HFFc6 (cell line): Measurements from ENCODE around the gene EGFR. TPM values are rescaled to one million over a fixed set of nuclear protein-coding genes. Genes with fewer than 3 reads are reported as not detected.

Experiments
- DNase-seq: peaks from one replicate; pipeline ENCODE4 v3.0.0-alpha.2; 2018
- H3K27ac Mint-ChIP-seq: 2 replicates; pipeline ENCODE4 v1.8.0; 2020; ENCODE audit warnings: mild to moderate bottlenecking, mixed read lengths
- H3K27me3 Mint-ChIP-seq: 2 replicates; pipeline ENCODE4 v1.8.0; 2021; ENCODE audit warnings: mild to moderate bottlenecking, moderate library complexity, mixed read lengths; ENCODE audit not compliant: insufficient read depth
- H3K36me3 Mint-ChIP-seq: 2 replicates; pipeline ENCODE4 v1.8.0; 2021; ENCODE audit warnings: low read depth, mixed read lengths
- H3K4me1 Mint-ChIP-seq: 2 replicates; pipeline ENCODE4 v1.8.0; 2020; ENCODE audit warnings: low read depth, mixed read lengths
- H3K4me3 Mint-ChIP-seq: 2 replicates; pipeline ENCODE4 v1.8.0; 2020; ENCODE audit warnings: mild to moderate bottlenecking, moderate library complexity, mixed read lengths
- H3K9me3 Mint-ChIP-seq: 2 replicates; pipeline ENCODE4 v1.8.0; 2020; ENCODE audit warnings: mild to moderate bottlenecking, mixed read lengths
- total RNA-seq, 6 experiments: library from RNA; stranded (reverse); fragmentation: NEBNext Ultra II Directional; extraction: Animal tissue kit (Norgen Biotek cat#: 25700); gene quantifications; 2 replicates in 1 of 6; 3 replicates in 5 of 6; pipeline ENCODE4 v1.2.3, GENCODE V29; 2021
- TF ChIP-seq, protein P1 (sequence below): fragments of 200-600 bp; sonication (generic); IDR thresholded peaks from 2 replicates; pipeline ENCODE4 v1.5.0; 2021; ENCODE audit warnings: antibody characterized with exemption, mild to moderate bottlenecking

EGFR gene
- total RNA-seq, 6 experiments from 2014 or later: 69.9 to 87.2 (median 77.0) TPM

DNA sequence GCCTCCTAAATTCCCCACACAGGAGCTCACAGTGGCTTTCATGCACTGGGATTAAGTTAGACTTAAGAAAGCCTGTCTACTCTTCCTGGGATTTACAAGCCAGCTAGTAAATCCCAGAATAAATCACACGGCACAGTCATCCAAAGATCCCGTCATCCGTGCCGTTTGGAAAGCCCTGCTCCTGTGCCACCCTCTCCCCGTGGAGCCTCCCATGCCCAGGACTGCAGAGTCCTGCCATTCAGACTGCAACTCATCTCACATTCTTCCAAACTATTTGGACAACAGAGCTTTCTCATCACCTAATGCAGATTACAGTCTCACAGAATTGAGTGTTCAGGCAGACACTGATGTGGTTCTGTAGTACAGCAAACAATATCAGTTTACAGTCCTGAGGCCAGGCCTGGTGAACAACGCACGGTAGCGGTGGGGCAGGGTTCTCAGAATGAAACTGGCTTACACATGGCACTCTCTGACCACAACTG, 166.5 kb downstream of the EGFR start:
- peak; percentile 32 for DNase-seq
- peak overlapping the region; percentile 89 for H3K27ac Mint-ChIP-seq
- peaks cover 4% of the 10 kb centered on the region for H3K27me3 Mint-ChIP-seq
- peaks cover 53% of the 10 kb centered on the region for H3K36me3 Mint-ChIP-seq
- TF ChIP-seq, protein P1, sequence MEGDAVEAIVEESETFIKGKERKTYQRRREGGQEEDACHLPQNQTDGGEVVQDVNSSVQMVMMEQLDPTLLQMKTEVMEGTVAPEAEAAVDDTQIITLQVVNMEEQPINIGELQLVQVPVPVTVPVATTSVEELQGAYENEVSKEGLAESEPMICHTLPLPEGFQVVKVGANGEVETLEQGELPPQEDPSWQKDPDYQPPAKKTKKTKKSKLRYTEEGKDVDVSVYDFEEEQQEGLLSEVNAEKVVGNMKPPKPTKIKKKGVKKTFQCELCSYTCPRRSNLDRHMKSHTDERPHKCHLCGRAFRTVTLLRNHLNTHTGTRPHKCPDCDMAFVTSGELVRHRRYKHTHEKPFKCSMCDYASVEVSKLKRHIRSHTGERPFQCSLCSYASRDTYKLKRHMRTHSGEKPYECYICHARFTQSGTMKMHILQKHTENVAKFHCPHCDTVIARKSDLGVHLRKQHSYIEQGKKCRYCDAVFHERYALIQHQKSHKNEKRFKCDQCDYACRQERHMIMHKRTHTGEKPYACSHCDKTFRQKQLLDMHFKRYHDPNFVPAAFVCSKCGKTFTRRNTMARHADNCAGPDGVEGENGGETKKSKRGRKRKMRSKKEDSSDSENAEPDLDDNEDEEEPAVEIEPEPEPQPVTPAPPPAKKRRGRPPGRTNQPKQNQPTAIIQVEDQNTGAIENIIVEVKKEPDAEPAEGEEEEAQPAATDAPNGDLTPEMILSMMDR: no peak
- H3K4me1 Mint-ChIP-seq: peaks cover 60% of the 10 kb centered on the region
- no peaks in the 10 kb centered on the region for H3K9me3 Mint-ChIP-seq
- peak overlapping the region; percentile 66 for H3K4me3 Mint-ChIP-seq

DNA sequence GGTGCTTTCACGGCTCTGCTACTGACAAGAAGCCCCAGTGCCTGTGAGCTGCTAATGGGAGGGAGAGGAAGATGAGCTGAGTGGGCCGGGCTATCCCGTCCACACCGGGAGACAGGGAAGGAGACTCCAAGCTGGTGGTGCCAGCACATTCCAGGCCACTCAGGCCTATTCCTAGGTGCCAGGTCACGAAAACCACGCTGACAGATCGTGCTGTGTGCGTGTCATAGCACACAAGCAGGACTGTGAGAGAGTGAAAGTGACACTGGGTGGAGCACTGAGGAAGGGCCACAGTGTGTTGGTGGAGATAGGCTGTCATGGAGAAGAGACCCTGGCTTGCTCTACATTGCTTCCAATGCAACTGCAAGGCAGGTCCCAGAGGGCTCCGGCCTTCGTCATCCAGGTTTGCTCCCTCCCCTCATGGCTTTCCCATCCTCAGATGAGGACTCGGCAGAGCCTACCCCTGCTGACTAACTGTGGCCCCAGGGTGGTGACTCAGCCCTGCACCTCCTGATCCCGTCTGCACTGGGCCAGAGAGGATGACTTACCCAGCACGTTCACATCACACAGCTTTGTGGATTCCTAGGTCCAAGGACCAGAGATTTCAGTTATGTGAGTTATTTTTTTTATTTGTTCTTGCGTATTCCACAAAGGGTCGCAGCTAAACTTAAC, 167.3 kb downstream of the EGFR start:
- peaks cover 60% of the 10 kb centered on the region for H3K4me1 Mint-ChIP-seq
- H3K9me3 Mint-ChIP-seq: no peaks in the 10 kb centered on the region
- peak overlapping the region; percentile 89 for H3K27ac Mint-ChIP-seq
- peak; percentile 95 for DNase-seq
- peak overlapping the region; percentile 77 for H3K4me3 Mint-ChIP-seq
- peaks cover 4% of the 10 kb centered on the region for H3K27me3 Mint-ChIP-seq
- TF ChIP-seq, protein P1: no peak
- peaks cover 49% of the 10 kb centered on the region for H3K36me3 Mint-ChIP-seq

DNA sequence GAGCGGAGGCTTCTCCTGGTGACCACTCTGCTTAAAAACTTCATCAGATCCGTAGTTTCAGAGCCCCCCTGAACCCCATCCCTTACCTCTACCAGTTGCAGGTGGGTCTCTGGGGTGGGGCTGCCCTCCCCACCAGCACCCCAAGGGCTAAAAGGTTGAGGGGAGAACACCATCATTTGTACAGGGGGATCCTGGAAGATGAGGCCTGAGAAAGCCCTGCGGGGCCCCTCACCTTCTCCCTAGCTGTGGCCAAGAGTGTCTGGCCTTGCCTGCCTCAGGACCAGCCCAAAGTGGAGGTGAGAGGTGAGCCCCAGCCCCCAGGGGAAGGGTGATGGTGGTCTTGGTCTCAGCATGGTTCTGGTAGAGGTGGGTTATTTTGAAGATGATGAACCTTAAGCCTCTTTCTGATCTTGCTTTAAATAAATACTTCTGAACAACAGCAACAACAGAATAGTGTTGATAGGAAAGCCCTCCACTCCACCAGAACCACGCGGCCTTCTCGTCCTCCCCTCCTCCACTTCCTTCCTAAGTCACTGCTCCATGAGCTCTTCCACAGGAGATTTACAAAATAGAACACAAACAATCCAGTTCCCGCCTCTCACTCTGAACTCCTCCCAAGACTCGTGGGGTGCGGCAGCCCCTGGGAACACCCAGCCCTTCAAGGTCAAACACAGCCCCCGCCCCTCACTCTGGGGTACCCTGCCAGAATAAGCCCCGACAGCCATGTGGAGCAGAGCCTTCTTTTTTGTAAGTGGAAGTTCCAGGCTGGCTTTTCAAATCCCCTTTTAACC, 169.1 kb downstream of the EGFR start:
- Mint-ChIP-seq H3K27ac (peak overlapping the region; percentile 39; the same call in 1 of the 2 replicates), H3K9me3 (no peaks in the 10 kb centered on the region), H3K27me3 (peaks cover 4% of the 10 kb centered on the region), H3K36me3 (peaks cover 46% of the 10 kb centered on the region), H3K4me1 (peaks cover 74% of the 10 kb centered on the region), H3K4me3 (no peak overlapping the region)
- TF ChIP-seq, protein P1: no peak
- no peak for DNase-seq

DNA sequence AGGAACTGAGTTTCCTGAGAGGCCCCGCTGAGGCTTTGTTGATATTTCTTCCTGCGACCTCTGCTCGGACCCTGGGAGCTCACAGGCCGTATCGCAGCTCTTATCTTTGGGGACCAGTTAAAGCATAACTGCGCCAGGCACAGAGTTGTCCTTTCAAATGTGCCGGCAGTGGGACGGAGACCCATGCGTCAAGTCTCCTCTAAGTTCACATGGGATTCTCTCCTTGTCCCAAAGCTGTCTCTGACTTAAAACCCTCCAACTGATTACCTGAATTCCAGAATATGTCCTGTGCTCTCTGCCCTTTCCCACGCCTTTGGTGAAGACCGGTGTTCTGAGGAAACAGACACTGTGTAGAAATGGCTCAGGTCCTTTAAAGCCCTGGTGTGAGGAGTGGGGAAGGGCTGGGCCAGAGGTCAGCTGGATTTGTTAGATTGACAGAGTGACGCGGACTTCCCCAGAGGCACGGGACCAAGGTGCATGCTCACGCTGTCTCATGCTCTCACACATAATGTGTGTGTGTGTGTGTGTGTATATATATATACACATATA, 169.8 kb downstream of the EGFR start:
- Mint-ChIP-seq H3K27ac (no peak overlapping the region), H3K4me3 (no peak overlapping the region), H3K4me1 (peaks cover 82% of the 10 kb centered on the region), H3K36me3 (peaks cover 46% of the 10 kb centered on the region), H3K9me3 (no peaks in the 10 kb centered on the region), H3K27me3 (peaks cover 4% of the 10 kb centered on the region)
- TF ChIP-seq, protein P1: no peak
- DNase-seq: no peak

DNA sequence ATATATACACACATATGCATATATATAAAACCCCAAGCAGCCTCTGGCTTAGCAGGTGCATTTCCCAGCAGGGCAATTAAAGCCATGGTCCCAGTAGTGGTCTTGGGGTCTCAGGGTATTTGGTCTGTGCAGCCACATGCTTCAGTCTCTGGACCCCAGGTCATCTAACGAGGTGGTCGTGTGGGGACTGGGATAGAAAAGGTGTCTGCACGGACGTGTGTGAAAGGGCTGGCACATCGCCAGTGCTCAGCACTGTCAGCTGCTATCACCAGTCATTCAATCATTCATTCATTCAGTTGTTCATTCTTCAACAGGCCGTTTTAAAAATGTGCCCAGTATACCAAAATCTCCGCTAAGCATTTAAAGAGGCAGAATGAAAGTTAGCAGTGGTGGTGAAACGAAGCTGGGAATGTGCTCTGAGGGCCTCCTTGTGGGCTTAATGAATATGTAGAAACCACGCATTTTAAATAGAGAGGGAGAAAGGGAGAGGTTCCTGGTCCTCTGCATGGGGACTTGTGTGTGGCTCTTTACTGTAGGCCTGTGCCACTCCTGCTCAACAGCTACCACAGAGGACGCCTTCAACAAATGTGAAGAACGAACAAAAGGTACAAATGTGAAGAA, 170.4 kb downstream of the EGFR start:
- Mint-ChIP-seq H3K9me3 (no peaks in the 10 kb centered on the region), H3K36me3 (peaks cover 42% of the 10 kb centered on the region), H3K27ac (no peak overlapping the region), H3K4me3 (no peak overlapping the region; the same call in 1 of the 2 replicates), H3K27me3 (peaks cover 4% of the 10 kb centered on the region), H3K4me1 (peaks cover 84% of the 10 kb centered on the region)
- TF ChIP-seq, protein P1: no peak
- DNase-seq: no peak
